ENCODE measurements around the gene EP300. TPM values are rescaled to one million over a fixed set of nuclear protein-coding genes. Genes with fewer than 3 reads are reported as not detected.

Gene EP300
- total and polyA plus RNA-seq, 2 donors (not counting 1 experiment from before 2014, with no cell fraction given), result 9.1 to 41.0 TPM

- Histone ChIP-seq H3K4me2 (ENCODE audit: extremely low read depth, insufficient read depth, low read length) (no peak overlapping the region), H3K4me1 (ENCODE audit: control insufficient read depth, extremely low read depth, insufficient read depth, low read length) (no peaks in the 10 kb centered on the region), H3K27me3 (ENCODE audit: control insufficient read depth, insufficient read depth, low read length) (no peaks in the 10 kb centered on the region), H2AFZ (ENCODE audit: low read length) (no peak overlapping the region), H4K20me1 (ENCODE audit: control insufficient read depth, extremely low read depth, insufficient read depth, low read length) (no peaks in the 10 kb centered on the region), H3K9ac (ENCODE audit: insufficient read depth, low read length) (no peak overlapping the region), H3K9me3 (ENCODE audit: control insufficient read depth, insufficient read depth, low read depth, low read length) (no peaks in the 10 kb centered on the region), H3K79me2 (ENCODE audit: control insufficient read depth, insufficient read depth, low read length) (peaks cover 81% of the 10 kb centered on the region), H3K27ac (ENCODE audit: insufficient read depth, low read length) (no peak overlapping the region), H3K36me3 (ENCODE audit: control insufficient read depth, insufficient read depth, low read length) (no peaks in the 10 kb centered on the region), H3K4me3 (replicated peaks in 1 of 4; ENCODE audit: control extremely low read depth in 1 of 4, insufficient read depth in 1 of 4, low read depth in 3 of 4, low read length in 4 of 4) (no peak overlapping the region)
- TF ChIP-seq EZH2 (IDR thresholded peaks at IDR 0.05; ENCODE audit: low read length, missing control alignments) (no peak), CTCF (conservative IDR thresholded peaks at IDR 0.05 in 1 of 2, IDR thresholded peaks at IDR 0.05 in 1 of 2; ENCODE audit: low read depth in 1 of 2, low read length in 2 of 2) (no peak)
- DNase-seq (ENCODE audit: low read depth in 2 of 2), result no peak
Observed at GRCh38 chr22:41110968-41111367, 18.6 kb downstream of the EP300 start.

- Histone ChIP-seq H4K20me1 (ENCODE audit: control insufficient read depth, extremely low read depth, insufficient read depth, low read length) (no peaks in the 10 kb centered on the region), H3K9me3 (ENCODE audit: control insufficient read depth, insufficient read depth, low read depth, low read length) (no peaks in the 10 kb centered on the region), H3K36me3 (ENCODE audit: control insufficient read depth, insufficient read depth, low read length) (peaks cover 11% of the 10 kb centered on the region), H3K9ac (ENCODE audit: insufficient read depth, low read length) (no peak overlapping the region), H3K4me2 (ENCODE audit: extremely low read depth, insufficient read depth, low read length) (no peak overlapping the region), H3K27ac (ENCODE audit: insufficient read depth, low read length) (no peak overlapping the region), H3K79me2 (ENCODE audit: control insufficient read depth, insufficient read depth, low read length) (peaks cover 66% of the 10 kb centered on the region), H3K4me3 (replicated peaks in 1 of 4; ENCODE audit: control extremely low read depth in 1 of 4, insufficient read depth in 1 of 4, low read depth in 3 of 4, low read length in 4 of 4) (no peak overlapping the region), H3K4me1 (ENCODE audit: control insufficient read depth, extremely low read depth, insufficient read depth, low read length) (no peaks in the 10 kb centered on the region), H3K27me3 (ENCODE audit: control insufficient read depth, insufficient read depth, low read length) (no peaks in the 10 kb centered on the region), H2AFZ (ENCODE audit: low read length) (no peak overlapping the region)
- DNase-seq (ENCODE audit: low read depth in 2 of 2), result no peak
- no peak for TF ChIP-seq EZH2 (IDR thresholded peaks at IDR 0.05; ENCODE audit: low read length, missing control alignments)
- TF ChIP-seq CTCF (conservative IDR thresholded peaks at IDR 0.05 in 1 of 2, IDR thresholded peaks at IDR 0.05 in 1 of 2; ENCODE audit: low read depth in 1 of 2, low read length in 2 of 2), result no peak
Observed at GRCh38 chr22:41116342-41116741, 23.9 kb downstream of the EP300 start.

GRCh38 chr22:41117127-41117965 is 25.0 kb downstream of the EP300 start:
- no peaks in the 10 kb centered on the region for H3K9me3 ChIP-seq (ENCODE audit: control insufficient read depth, insufficient read depth, low read depth, low read length)
- H3K79me2 ChIP-seq (ENCODE audit: control insufficient read depth, insufficient read depth, low read length), result peaks cover 64% of the 10 kb centered on the region
- no peak overlapping the region for H2AFZ ChIP-seq (ENCODE audit: low read length)
- DNase-seq (ENCODE audit: low read depth in 2 of 2), result no peak
- no peaks in the 10 kb centered on the region for H3K4me1 ChIP-seq (ENCODE audit: control insufficient read depth, extremely low read depth, insufficient read depth, low read length)
- H3K36me3 ChIP-seq (ENCODE audit: control insufficient read depth, insufficient read depth, low read length), result peaks cover 13% of the 10 kb centered on the region
- H3K9ac ChIP-seq (ENCODE audit: insufficient read depth, low read length), result no peak overlapping the region
- H3K27me3 ChIP-seq (ENCODE audit: control insufficient read depth, insufficient read depth, low read length), result no peaks in the 10 kb centered on the region
- no peak overlapping the region for H3K4me3 ChIP-seq (replicated peaks in 1 of 4; ENCODE audit: control extremely low read depth in 1 of 4, insufficient read depth in 1 of 4, low read depth in 3 of 4, low read length in 4 of 4)
- no peak overlapping the region for H3K4me2 ChIP-seq (ENCODE audit: extremely low read depth, insufficient read depth, low read length)
- TF ChIP-seq CTCF (conservative IDR thresholded peaks at IDR 0.05 in 1 of 2, IDR thresholded peaks at IDR 0.05 in 1 of 2; ENCODE audit: low read depth in 1 of 2, low read length in 2 of 2) (no peak), EZH2 (IDR thresholded peaks at IDR 0.05; ENCODE audit: low read length, missing control alignments) (no peak)
- H3K27ac ChIP-seq (ENCODE audit: insufficient read depth, low read length), result no peak overlapping the region
- H4K20me1 ChIP-seq (ENCODE audit: control insufficient read depth, extremely low read depth, insufficient read depth, low read length), result no peaks in the 10 kb centered on the region

Measured in fibroblast of lung (primary cell).